HG02798 (cell line): ENCODE results near the gene LEMD1.
"Not testable (repeated sequence)": the region's sequence is repeated elsewhere in the genome, so short reads cannot be mapped to it uniquely, and the experiment has no call there.

ENCODE experiments used
- ATAC-seq: cut with Tn5 transposase; IDR thresholded peaks from one replicate; pipeline ENCODE4 v1.9.1; 2021; ENCODE audit warnings: mild to moderate bottlenecking; ENCODE audit not compliant: unreplicated experiment, poor library complexity

The LEMD1 gene

GRCh38 chr1:205432116-205432515 is 10.3 kb upstream of the LEMD1 start:
- no peak for ATAC-seq

- ATAC-seq: peak; percentile 63
Observed at GRCh38 chr1:205430696-205431305, 8.9 kb upstream of the LEMD1 start.

GRCh38 chr1:205429762-205430695 is 8.2 kb upstream of the LEMD1 start:
- no peak for ATAC-seq

GRCh38 chr1:205424901-205425600 is 3.2 kb upstream of the LEMD1 start:
- ATAC-seq: no peak

GRCh38 chr1:205423814-205424399 is 2.1 kb upstream of the LEMD1 start:
- no peak for ATAC-seq

GRCh38 chr1:205422993-205423642 is 1.3 kb upstream of the LEMD1 start:
- ATAC-seq: no peak

GRCh38 chr1:205420938-205421337 is 918 bp downstream of the LEMD1 start:
- no peak for ATAC-seq

- ATAC-seq: no peak
Observed at GRCh38 chr1:205417870-205418635, 3.8 kb downstream of the LEMD1 start.

- no peak for ATAC-seq
Observed at GRCh38 chr1:205416322-205416721, 5.5 kb downstream of the LEMD1 start.

- ATAC-seq: no peak
Observed at GRCh38 chr1:205410581-205411298, 11.1 kb downstream of the LEMD1 start.

GRCh38 chr1:205407970-205408369 is 13.9 kb downstream of the LEMD1 start:
- no peak for ATAC-seq

- ATAC-seq: not testable (repeated sequence)
Observed at GRCh38 chr1:205406252-205406651, 15.6 kb downstream of the LEMD1 start.

GRCh38 chr1:205404484-205404883 is 17.4 kb downstream of the LEMD1 start:
- ATAC-seq: not testable (repeated sequence)

- ATAC-seq: no peak
Observed at GRCh38 chr1:205398586-205398985, 23.3 kb downstream of the LEMD1 start.

- ATAC-seq: no peak
Observed at GRCh38 chr1:205396967-205397616, 24.8 kb downstream of the LEMD1 start.

GRCh38 chr1:205395616-205396015 is 26.2 kb downstream of the LEMD1 start:
- no peak for ATAC-seq

- no peak for ATAC-seq
Observed at GRCh38 chr1:205392650-205393049, 29.2 kb downstream of the LEMD1 start.

GRCh38 chr1:205391386-205391785 is 30.5 kb downstream of the LEMD1 start:
- ATAC-seq: no peak
